HCT116 (cell line): ENCODE measurements around the gene PPP1R15A. TPM values are rescaled to one million over a fixed set of nuclear protein-coding genes. Genes with fewer than 3 reads are reported as not detected.

ENCODE experiments used
- ATAC-seq: fragments of 200-7000 bp; cut with Tn5 transposase; 2 replicates; pipeline ENCODE4 v1.9.1; 2020; ENCODE audit warnings: mild to moderate bottlenecking, moderate library complexity
- BruUV-seq: library from RNA; stranded (reverse); fragments of 400-500 nt; replicated peaks from 2 replicates; lab custom pipeline; 2021; lab: Mats Ljungman, UMichigan
- CTCF ChIA-PET: fragments of 300-600 bp; sonication (Branson Sonifier 250); formaldehyde crosslinking; loops from one replicate; lab custom pipeline; 2021; ENCODE audit warnings: antibody characterized with exemption; lab: Charles Lee
- POLR2A ChIA-PET: fragments of 300-600, 350-600 bp; sonication (Branson Sonifier 250); formaldehyde crosslinking; loops from one replicate; lab custom pipeline; 2021; ENCODE audit warnings: antibody characterized with exemption; lab: Charles Lee
- RAD21 ChIA-PET, 2 experiments: fragments of 300-600 bp; sonication (Branson Sonifier 250); formaldehyde crosslinking; loops; one replicate each; lab custom pipeline; 2023; ENCODE audit warnings: low total read pairs in 2 of 2; ENCODE audit not compliant: uncharacterized antibody in 2 of 2, unreplicated experiment in 2 of 2, low non-redundant PET in 1 of 2; lab: Charles Lee
- DNase-seq: peaks from one replicate; pipeline ENCODE4 v3.0.0-alpha.2; 2010; ENCODE audit warnings: low read depth, low spot score
- H2AFZ ChIP-seq: fragments of 200-600 bp; shearing (Covaris generic), sonication (generic); 2 replicates; pipeline ENCODE4 v1.6.1; 2017; ENCODE audit warnings: low read depth, mixed run types, mixed read lengths, antibody characterized with exemption, low read length; ENCODE audit not compliant: poor library complexity, severe bottlenecking
- H3K27ac ChIP-seq: 2 replicates; pipeline ENCODE4 v1.5.1; 2012; ENCODE audit warnings: low read depth, low read length
- H3K27me3 ChIP-seq: fragments of 200-600 bp; sonication (generic); 2 replicates; pipeline ENCODE4 v1.6.1; 2016; ENCODE audit warnings: mixed run types, low read length, mixed read lengths; ENCODE audit not compliant: insufficient read depth
- H3K36me3 ChIP-seq, 2 experiments: fragments of 200-500 bp in 1 of 2; fragments of 200-600 bp in 1 of 2; sonication (Bioruptor generic) in 1 of 2; sonication (generic) in 1 of 2; 2 replicates each; pipeline versions ENCODE4 v1.5.1 to v1.6.1; 2014 to 2016; ENCODE audit warnings: low read length in 2 of 2, inconsistent platforms in 1 of 2, mixed read lengths in 1 of 2, mixed run types in 1 of 2; ENCODE audit not compliant: insufficient read depth in 2 of 2, control insufficient read depth in 1 of 2
- H3K4me1 ChIP-seq, 2 experiments: fragments of 200-600 bp in 1 of 2; sonication (generic) in 1 of 2; 2 replicates each; pipeline versions ENCODE4 v1.5.1 to v1.6.1; 2012 to 2017; ENCODE audit warnings: low read length in 2 of 2, inconsistent platforms in 1 of 2, mild to moderate bottlenecking in 1 of 2, mixed read lengths in 1 of 2, mixed run types in 1 of 2, moderate library complexity in 1 of 2; ENCODE audit not compliant: insufficient read depth in 2 of 2, control insufficient read depth in 1 of 2
- H3K4me2 ChIP-seq: fragments of 200-600 bp; sonication (generic); 2 replicates; pipeline ENCODE4 v1.6.1; 2017; ENCODE audit warnings: mixed run types, low read length, mixed read lengths
- H3K4me3 ChIP-seq, 2 experiments: fragments of 200-600 bp in 1 of 2; sonication (generic) in 1 of 2; replicated peaks in 1 of 2; 2 replicates each; pipeline ENCODE4 v1.5.1; 2011 to 2016; ENCODE audit warnings: low read length in 2 of 2, control low read depth in 1 of 2, low read depth in 1 of 2, mild to moderate bottlenecking in 1 of 2, mixed read lengths in 1 of 2, mixed run types in 1 of 2
- H3K79me2 ChIP-seq: fragments of 200-600 bp; sonication (generic); 2 replicates; pipeline ENCODE4 v1.6.1; 2017; ENCODE audit warnings: mild to moderate bottlenecking, mixed run types, low read length, moderate library complexity, mixed read lengths; ENCODE audit not compliant: insufficient read depth
- H3K9ac ChIP-seq: fragments of 200-600 bp; sonication (generic); 2 replicates; pipeline ENCODE4 v1.6.1; 2016; ENCODE audit warnings: low read length, mixed read lengths
- H3K9me2 ChIP-seq: fragments of 200-600 bp; sonication (generic), shearing (Covaris generic); 2 replicates; pipeline ENCODE4 v1.6.1; 2017; ENCODE audit warnings: mixed run types, mild to moderate bottlenecking, moderate library complexity; ENCODE audit not compliant: insufficient read depth
- H3K9me3 ChIP-seq, 2 experiments: fragments of 200-500 bp in 1 of 2; fragments of 200-600 bp in 1 of 2; sonication (Bioruptor generic) in 1 of 2; sonication (generic) in 1 of 2; 2 replicates each; pipeline ENCODE4 v1.6.1; 2014 to 2017; ENCODE audit warnings: low read length in 2 of 2, mixed read lengths in 2 of 2, inconsistent platforms in 1 of 2, low read depth in 1 of 2, mild to moderate bottlenecking in 1 of 2, mixed run types in 1 of 2, moderate library complexity in 1 of 2; ENCODE audit not compliant: control insufficient read depth in 1 of 2, insufficient read depth in 1 of 2
- H4K20me1 ChIP-seq: fragments of 200-600 bp; sonication (generic), shearing (Covaris generic); 2 replicates; pipeline ENCODE4 v1.6.1; 2017; ENCODE audit warnings: mixed run types, mild to moderate bottlenecking, moderate library complexity; ENCODE audit not compliant: insufficient read depth
- CEBPB ChIP-seq: IDR thresholded peaks from 2 replicates; pipeline ENCODE4 v1.6.1; 2012; ENCODE audit warnings: low read depth
- EZH2phosphoT487 ChIP-seq: fragments of 200-600 bp; IDR thresholded peaks from 2 replicates; pipeline ENCODE4 v1.6.1; 2018; ENCODE audit warnings: antibody characterized with exemption, borderline replicate concordance
- FOSL1 ChIP-seq: IDR thresholded peaks from 2 replicates; pipeline ENCODE4 v1.6.1; 2012; ENCODE audit warnings: low read depth
- YY1 ChIP-seq: IDR thresholded peaks from 2 replicates; pipeline ENCODE4 v1.6.1; 2011; ENCODE audit warnings: low read length, low read depth, moderate library complexity, mild to moderate bottlenecking; ENCODE audit not compliant: insufficient replicate concordance; ENCODE audit errors: extremely low read depth
- intact Hi-C: fragments of 100-400 bp; cut with micrococcal nuclease; formaldehyde crosslinking; loops from 2 replicates; pipeline ENCODE4 v1.10.0; 2022
- total RNA-seq: library from RNA; stranded (reverse); gene quantifications from one replicate; pipeline ENCODE4 v1.2.1, GENCODE V29; 2021; ENCODE audit not compliant: unreplicated experiment
- TF ChIP-seq, protein P1 (sequence below): IDR thresholded peaks from 2 replicates; pipeline ENCODE4 v1.6.1; 2012

Gene PPP1R15A
- total RNA-seq, 1 experiment from 2014 or later: 50.3 TPM

DNA sequence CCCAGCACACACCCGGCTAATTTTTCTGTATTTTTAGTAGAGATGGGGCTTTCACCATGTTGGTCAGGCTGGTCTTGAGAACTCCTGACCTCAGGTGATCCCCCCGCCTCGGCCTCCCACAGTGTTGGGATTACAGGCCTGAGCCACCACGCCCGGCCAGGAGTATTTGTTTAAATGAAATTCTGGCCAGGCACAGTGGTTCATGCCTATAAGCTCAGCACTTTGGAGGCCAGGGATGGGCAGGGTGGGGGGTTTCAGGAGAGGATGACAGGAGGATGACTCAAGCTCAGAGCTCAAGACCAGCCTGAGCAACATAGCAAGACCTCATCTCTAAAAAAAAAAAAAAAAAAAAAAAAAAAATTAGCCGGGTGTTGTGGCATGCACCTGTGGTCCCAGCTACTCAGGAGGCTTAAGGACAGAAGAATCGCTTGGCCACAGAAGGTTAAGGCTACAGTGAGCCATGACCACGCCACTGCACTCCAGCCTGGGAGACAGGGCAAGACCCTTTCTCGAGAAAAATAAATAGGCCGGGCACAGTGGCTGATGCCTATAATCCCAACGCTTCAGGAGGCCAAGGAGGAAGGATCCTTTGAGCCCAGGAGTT is 53.1 kb downstream of the PPP1R15A start:
- Histone ChIP-seq H2AFZ (no peak overlapping the region), H3K9me2 (no peaks in the 10 kb centered on the region), H3K27me3 (no peaks in the 10 kb centered on the region), H4K20me1 (no peaks in the 10 kb centered on the region), H3K27ac (no peak overlapping the region), H3K4me2 (peak overlapping the region; percentile 76), H3K4me1 (peaks cover 22 to 44% of the 10 kb centered on the region in 2 experiments), H3K36me3 (no peaks in the 10 kb centered on the region), H3K79me2 (no peaks in the 10 kb centered on the region), H3K4me3 (no peak overlapping the region), H3K9ac (peak overlapping the region; percentile 44), H3K9me3 (no peaks in the 10 kb centered on the region)
- TF ChIP-seq CEBPB (no peak), FOSL1 (peak; percentile 69), EZH2phosphoT487 (no peak), YY1 (no peak)
- TF ChIP-seq, protein P1, sequence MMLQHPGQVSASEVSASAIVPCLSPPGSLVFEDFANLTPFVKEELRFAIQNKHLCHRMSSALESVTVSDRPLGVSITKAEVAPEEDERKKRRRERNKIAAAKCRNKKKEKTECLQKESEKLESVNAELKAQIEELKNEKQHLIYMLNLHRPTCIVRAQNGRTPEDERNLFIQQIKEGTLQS: no peak
- DNase-seq: peak; percentile 60
- RAD21 ChIA-PET: interaction anchor here in 1 of 2 experiments (0.6 kb wide), 1 partner anchor 20 kb away, joined by 4 read pairs; no protein-coding TSS in a partner anchor
- BruUV-seq: no TSS peak
- intact Hi-C loops: no loop called here
- POLR2A ChIA-PET: interaction anchor here (0.7 to 1.7 kb wide), 4 partner anchors 8 to 51 kb away, joined by 3 to 7 read pairs (median 4); partner anchors contain the start of gene DHDH
- CTCF ChIA-PET: interaction anchor here (1.5 kb wide), 1 partner anchor 130 kb away, joined by 6 read pairs; no protein-coding TSS in a partner anchor
- peak; percentile 67 for ATAC-seq

Other genes starting within 250 kb of the PPP1R15A start
- 45.9 TPM for gene DBP, start 235.0 kb upstream of the PPP1R15A start, total RNA-seq
- 29.6 TPM for gene CA11, start 226.2 kb upstream of the PPP1R15A start, total RNA-seq
- 3.1 TPM for gene NTN5, start 199.4 kb upstream of the PPP1R15A start, total RNA-seq
- 12.5 TPM for gene FUT2, start 176.4 kb upstream of the PPP1R15A start, total RNA-seq
- gene MAMSTR, start 152.7 kb upstream of the PPP1R15A start, total RNA-seq: 1.3 TPM
- 1.9 TPM for gene RASIP1, start 131.8 kb upstream of the PPP1R15A start, total RNA-seq
- 1.7 TPM for gene IZUMO1, start 125.5 kb upstream of the PPP1R15A start, total RNA-seq
- gene FUT1, start 119.8 kb upstream of the PPP1R15A start, total RNA-seq: 14.1 TPM
- gene FGF21, start 116.9 kb upstream of the PPP1R15A start, total RNA-seq: 0.81 TPM
- 66.1 TPM for gene BCAT2, start 61.4 kb upstream of the PPP1R15A start, total RNA-seq
- 3.9 TPM for gene HSD17B14, start 35.9 kb upstream of the PPP1R15A start, total RNA-seq
- 20.4 TPM for gene PLEKHA4, start 3.8 kb upstream of the PPP1R15A start, total RNA-seq
- gene TULP2, start 26.3 kb downstream of the PPP1R15A start, total RNA-seq: not detected
- 88.8 TPM for gene NUCB1, start 27.9 kb downstream of the PPP1R15A start, total RNA-seq
- gene DHDH, start 61.3 kb downstream of the PPP1R15A start, total RNA-seq: 8.6 TPM
- 96.4 TPM for gene BAX, start 82.5 kb downstream of the PPP1R15A start, total RNA-seq
- gene FTL, start 92.9 kb downstream of the PPP1R15A start, total RNA-seq: 1,885 TPM
- gene GYS1, start 120.9 kb downstream of the PPP1R15A start, total RNA-seq: 50.7 TPM
- gene RUVBL2, start 121.5 kb downstream of the PPP1R15A start, total RNA-seq: 270 TPM
- gene LHB, start 144.7 kb downstream of the PPP1R15A start, total RNA-seq: 3.7 TPM
- gene CGB3, start 151.9 kb downstream of the PPP1R15A start, total RNA-seq: not detected
- 5.0 TPM for gene CGB2, start 159.5 kb downstream of the PPP1R15A start, total RNA-seq
- gene CGB1, start 164.5 kb downstream of the PPP1R15A start, total RNA-seq: 0.76 TPM
- gene CGB5, start 171.4 kb downstream of the PPP1R15A start, total RNA-seq: not detected
- 0.34 TPM for gene CGB8, start 176.7 kb downstream of the PPP1R15A start, total RNA-seq
- 5.4 TPM for gene CGB7, start 185.3 kb downstream of the PPP1R15A start, total RNA-seq
- 1.7 TPM for gene NTF4, start 192.4 kb downstream of the PPP1R15A start, total RNA-seq
- not detected for gene KCNA7, start 200.3 kb downstream of the PPP1R15A start, total RNA-seq
- 236 TPM for gene SNRNP70, start 213.0 kb downstream of the PPP1R15A start, total RNA-seq
- 7.2 TPM for gene LIN7B, start 241.9 kb downstream of the PPP1R15A start, total RNA-seq
- 2.2 TPM for gene C19orf73, start 246.7 kb downstream of the PPP1R15A start, total RNA-seq
- gene PPFIA3, start 247.1 kb downstream of the PPP1R15A start, total RNA-seq: 28.1 TPM